ENCODE measurements around the gene KCNE2.
A peak's percentile ranks its signal among the peaks of the same experiment; 100 is the strongest.
"Not testable (repeated sequence)": the region's sequence is repeated elsewhere in the genome, so short reads cannot be mapped to it uniquely, and the experiment has no call there.

KCNE2 gene

GRCh38 chr21:34354836-34355235 lies 9.0 kb upstream of the KCNE2 start:
- DNase-seq: no peak

DNA sequence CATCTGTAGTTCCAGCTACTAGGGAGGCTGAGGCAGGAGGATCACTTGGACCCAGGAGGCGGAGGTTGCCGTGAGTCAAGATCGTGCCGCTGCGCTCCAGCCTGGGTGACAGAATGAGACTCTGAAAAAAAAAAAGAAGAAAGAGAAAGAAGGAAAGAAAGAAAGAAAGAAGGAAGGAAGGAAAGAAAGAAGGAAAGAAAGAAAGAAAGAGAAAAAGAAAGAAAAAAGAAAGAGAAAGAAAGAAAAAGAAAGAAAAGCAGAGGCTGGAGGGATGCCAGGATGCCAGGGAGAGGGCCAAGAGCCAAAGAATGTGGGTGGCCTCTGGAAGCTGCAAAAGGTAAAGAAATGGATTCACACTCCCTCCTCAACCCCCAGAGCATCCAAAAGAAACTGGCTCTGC lies 8.2 kb upstream of the KCNE2 start:
- no peak for DNase-seq

GRCh38 chr21:34357889-34358288 lies 5.9 kb upstream of the KCNE2 start:
- no peak for DNase-seq

- no peak for DNase-seq
Observed at GRCh38 chr21:34358866-34359265, 4.9 kb upstream of the KCNE2 start.

- peak; percentile 35 for DNase-seq
Observed at GRCh38 chr21:34360488-34361241, 3.1 kb upstream of the KCNE2 start.

- no peak for DNase-seq
Observed at GRCh38 chr21:34362136-34362444, 1.7 kb upstream of the KCNE2 start.

DNA sequence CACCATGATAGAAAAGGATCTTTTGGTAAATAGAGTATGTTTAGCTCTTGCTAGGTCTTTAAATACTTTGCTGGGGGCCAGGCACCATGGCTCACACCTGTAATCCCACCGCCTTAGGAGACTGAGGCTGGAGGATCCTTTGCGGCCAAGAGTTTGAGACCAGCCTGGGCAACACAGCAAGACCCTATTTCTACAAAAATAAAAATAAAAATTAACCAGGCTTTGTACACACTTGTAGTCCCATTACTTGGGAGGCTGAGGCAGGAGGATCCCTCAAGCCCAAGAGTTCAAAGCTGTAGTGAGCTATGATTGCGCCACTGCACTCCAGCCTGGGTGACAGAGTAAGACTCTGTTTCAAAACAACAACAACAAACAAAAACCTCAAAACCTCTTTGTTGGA lies 1.1 kb upstream of the KCNE2 start:
- DNase-seq: peak; percentile 37

- peak; percentile 33 for DNase-seq
Observed at GRCh38 chr21:34364921-34365320, 1.1 kb downstream of the KCNE2 start.

DNA sequence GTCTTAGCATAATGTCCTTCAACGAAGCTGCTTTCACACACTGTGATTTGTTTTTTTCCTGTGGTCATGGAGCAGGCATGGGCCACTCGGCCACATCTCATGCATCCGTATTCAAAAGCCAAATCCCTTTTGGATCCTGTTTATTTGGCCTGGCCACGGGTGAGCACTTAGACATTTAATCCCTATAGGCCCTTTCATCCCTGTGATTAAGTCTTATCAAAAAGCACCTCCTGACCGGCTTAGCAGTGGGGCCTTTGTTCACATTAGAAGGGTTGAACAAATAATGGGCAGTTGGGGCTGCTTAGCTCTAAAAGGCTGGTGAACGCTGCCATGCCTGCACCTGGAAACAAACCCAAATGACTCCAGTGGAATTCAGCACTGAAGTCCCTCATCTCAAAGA lies 2.0 kb downstream of the KCNE2 start:
- DNase-seq: peak; percentile 19

DNA sequence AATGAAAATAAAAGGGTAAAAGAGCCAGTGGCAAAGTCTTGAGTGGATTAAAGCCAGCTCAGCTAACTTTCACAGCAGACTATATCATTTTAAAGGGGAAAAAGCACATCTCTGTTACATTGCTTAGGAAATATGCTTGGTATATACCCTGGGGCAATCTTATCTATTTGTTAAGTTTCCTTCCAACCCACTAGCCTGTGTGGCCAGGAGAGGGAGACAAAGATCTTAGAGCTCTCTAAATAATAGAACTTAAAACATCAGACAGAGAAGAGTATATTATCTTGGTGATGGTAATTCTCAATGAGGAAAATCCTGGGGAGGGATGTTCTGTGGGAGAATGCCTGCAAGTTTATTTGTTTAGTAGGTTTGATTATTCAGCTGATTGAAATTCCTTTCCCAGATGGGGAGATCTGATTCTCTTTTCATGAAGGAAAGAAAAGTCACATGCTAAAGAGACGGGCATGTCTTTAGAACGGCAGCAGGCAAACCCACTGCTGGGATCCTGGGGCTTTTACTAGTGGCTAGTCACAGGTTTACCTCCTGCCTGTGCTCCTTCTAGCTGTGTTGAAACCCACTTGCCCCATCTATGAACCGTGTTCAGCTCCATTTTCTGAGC lies 3.6 kb downstream of the KCNE2 start:
- DNase-seq: peak; percentile 56

- no peak for DNase-seq
Observed at GRCh38 chr21:34369741-34370140, 5.9 kb downstream of the KCNE2 start.

DNA sequence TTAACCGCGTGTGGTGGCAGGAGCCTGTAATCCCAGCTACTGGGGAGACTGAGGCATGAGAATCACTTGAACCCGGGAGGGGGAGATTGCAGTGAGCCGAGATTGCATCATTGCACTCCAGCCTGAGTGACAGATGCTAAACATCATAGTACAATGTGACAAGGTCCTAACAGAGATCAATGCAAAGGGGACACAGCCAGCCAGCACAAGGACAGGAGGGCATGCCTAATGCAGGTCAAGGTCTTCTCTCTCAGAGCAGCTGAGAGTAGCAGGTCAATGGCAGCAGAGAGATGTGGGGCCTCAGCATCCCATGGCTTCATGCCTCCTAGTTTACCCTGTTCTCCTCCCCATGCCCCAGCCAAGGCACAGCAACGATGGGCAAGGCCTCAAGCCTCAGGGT lies 8.5 kb downstream of the KCNE2 start:
- DNase-seq: peak; percentile 35

DNA sequence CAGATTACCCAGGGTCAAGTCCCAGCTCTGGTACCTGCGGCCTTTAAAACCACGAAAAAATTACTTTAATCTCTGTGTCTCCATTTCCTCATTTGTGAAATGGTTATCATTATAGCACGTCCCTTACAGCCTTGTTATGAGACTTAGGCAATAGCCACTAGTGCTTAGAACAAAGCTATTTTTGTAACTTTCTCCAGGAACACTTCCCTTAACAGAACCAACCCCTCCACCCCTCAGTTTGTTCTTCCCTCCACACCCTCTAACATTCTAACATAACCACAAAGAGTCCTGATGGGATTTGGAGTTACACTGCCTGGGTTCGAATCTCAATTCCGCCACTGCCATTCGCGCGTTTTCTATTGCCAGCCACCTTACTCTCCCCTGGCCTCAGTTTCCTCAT lies 10.7 kb downstream of the KCNE2 start:
- DNase-seq: not testable (repeated sequence)

DNA sequence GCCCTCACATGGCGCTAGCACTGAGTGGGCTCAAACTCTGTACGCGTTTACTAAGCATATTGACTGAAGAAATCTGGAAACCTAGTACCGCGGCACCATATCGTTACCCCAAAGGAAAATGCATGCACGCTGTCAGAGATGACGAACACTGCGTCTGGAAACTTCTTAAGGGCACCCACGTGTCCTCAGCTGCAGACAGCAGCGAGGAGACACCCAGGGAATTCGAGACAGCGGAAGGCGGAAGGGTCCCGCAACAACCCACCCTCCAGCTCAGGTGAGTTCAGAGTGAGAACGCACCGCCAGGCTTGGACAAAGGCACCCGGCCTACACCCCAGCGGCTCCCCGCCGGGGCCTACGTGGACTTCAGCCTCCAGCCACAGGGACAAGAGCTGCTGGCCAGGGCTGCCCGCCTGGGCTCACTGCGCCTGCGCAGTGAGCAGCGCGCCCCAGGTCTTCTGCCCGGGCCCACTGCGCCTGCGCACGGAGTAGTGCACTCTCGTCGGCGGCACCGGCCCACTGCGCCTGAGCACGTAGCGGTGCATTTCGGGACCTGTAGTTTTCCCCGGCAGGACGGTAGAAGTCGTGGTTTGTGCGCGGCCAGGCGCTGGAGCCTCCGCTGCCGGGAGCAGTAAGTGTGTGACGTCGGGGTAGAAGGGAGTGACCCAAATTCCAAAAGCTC lies 11.3 kb downstream of the KCNE2 start, which contains the start of gene SMIM11:
Gene SMIM11, plus strand, starts transcription at position 568 of the 679 bp plus-strand sequence. CDS start 3,998 bp downstream, outside the sequence.
- not testable (repeated sequence) for DNase-seq

GRCh38 chr21:34375619-34375972 lies 11.8 kb downstream of the KCNE2 start:
- DNase-seq: not testable (repeated sequence)

GRCh38 chr21:34383138-34383537 lies 19.3 kb downstream of the KCNE2 start:
- not testable (repeated sequence) for DNase-seq

DNA sequence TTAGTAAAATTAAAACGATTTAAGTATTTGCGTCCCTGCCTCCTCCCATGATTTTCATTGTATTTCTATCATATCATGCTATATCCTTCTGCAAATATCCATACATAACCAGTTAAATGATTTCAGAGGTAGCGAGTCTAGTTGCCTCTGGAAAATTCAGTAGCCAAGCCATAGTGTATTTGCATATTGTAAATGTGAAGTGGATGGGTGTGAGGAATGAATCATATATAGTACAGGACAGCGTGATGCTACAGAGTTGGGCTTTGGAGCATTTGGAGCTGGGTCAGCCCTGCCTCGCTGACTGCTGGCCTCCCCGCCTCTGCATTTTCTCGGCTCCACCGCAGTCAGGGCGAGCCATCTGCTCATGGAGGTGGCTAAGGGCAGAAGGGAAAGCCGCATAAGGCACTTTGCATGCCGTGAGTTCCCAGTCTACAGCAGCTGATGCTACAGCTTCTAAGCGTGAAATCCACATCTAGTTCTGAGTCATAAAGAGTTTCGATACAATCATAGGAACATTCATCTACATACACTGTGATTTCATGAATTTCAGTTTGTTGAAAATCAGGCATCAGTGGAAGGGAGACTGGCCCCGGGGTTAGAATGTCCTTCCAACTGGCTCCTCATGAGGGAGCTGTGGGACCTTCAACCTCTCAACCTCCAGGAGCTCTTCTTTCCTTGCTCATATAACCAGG lies 20.1 kb downstream of the KCNE2 start:
- DNase-seq: not testable (repeated sequence)

DNA sequence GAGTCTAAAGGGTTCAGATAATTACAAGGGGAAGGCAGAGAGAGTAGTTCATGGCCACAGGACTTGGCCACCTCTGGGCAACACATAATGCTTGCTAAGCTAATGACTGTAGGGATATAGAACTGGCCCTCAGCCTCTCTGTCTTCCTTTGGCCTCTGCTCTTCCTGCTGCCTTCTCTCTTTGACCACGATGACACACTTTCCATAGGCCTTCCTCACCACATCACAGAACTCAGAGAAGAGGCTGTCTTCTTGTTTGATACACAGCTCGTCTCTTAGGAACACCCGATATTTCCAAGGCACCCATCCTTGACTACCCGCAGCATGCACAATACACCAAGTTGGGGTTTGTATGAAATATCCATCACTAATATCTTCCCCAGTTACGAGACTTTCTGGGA lies 36.7 kb downstream of the KCNE2 start:
- DNase-seq: not testable (repeated sequence)

DNA sequence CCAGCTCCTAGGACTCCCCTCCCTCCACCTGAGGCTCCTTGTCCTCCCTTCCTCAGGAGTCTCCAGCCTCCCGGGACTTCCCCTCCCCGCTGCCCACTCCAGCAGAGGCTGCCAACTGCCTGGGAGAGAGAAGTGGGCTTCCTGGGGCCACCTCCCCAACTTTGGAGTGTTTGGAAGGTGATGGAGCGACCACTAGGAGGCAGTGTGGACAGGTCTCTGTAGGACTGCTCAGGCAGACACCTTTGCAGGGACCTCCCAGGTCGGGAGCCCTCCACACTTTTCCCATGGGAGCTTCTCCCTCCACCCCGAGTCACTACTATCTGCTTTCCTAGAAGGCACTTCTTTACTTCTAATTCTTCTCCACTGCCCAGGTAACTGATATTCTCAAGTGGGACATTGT lies 40.9 kb downstream of the KCNE2 start:
- DNase-seq: not testable (repeated sequence)

DNA sequence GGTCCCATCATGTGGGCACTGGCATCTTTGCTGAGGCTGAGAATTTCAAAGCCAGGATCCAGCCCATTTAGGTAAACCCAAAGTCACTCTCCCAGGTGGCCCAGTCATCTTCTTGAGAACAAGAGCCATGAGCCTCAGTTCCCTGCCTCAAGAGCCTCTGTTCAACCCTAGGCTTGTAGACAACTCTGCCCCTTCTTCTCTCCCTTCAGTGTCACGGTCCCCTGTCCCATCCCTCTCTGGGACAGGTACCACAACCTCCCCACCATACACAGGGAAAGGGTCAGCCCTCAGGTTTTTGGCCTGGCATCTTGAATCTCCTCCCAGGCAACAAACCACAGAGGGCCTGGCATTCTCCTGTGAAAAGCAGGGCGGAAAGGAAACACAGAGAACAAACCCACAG lies 41.9 kb downstream of the KCNE2 start:
- not testable (repeated sequence) for DNase-seq

GRCh38 chr21:34406102-34406501 lies 42.3 kb downstream of the KCNE2 start:
- not testable (repeated sequence) for DNase-seq

- not testable (repeated sequence) for DNase-seq
Observed at GRCh38 chr21:34406676-34407075, 42.9 kb downstream of the KCNE2 start.

DNA sequence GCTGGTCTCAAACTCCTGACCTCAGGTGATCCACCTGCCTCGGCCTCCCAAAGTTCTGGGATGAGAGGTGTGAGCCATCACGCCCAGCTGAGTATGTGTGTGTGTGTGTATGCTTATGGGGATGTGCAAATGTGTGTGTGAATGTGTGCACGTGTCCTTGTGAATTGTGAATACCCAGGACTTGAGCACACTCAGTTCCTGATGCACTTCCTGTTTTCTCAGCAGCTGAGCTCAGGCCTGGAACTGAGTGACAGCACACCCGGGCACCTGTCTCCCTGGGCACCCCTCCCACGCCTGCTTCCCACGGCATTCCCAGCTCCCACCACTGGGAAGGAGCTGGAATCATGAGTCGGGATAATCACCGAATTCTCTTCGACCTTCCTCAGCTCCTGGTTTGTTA lies 43.5 kb downstream of the KCNE2 start:
- DNase-seq: not testable (repeated sequence)

All from activated CD8-positive, alpha-beta memory T cell treated with anti-CD3 and anti-CD28 coated beads for 24 hours (primary cell).